GM21367 (cell line): Measurements from ENCODE around the gene CHTF8.

Experiments used
- ATAC-seq: cut with Tn5 transposase; IDR thresholded peaks from one replicate; pipeline ENCODE4 v1.9.1; 2021; ENCODE audit not compliant: unreplicated experiment

The CHTF8 gene

GRCh38 chr16:69088684-69089083 is 43.7 kb downstream of the CHTF8 start:
- ATAC-seq, result no peak

GRCh38 chr16:69087161-69087581 is 45.2 kb downstream of the CHTF8 start:
- ATAC-seq, result no peak

- no peak for ATAC-seq
These were observed 47.2 kb downstream of the CHTF8 start for GRCh38 chr16:69085032-69085695.

- ATAC-seq, result no peak
These were observed 48.1 kb downstream of the CHTF8 start for GRCh38 chr16:69084289-69084688.

GRCh38 chr16:69083306-69083941 is 49.0 kb downstream of the CHTF8 start:
- no peak for ATAC-seq

GRCh38 chr16:69079697-69080096 is 52.7 kb downstream of the CHTF8 start:
- ATAC-seq, result no peak

- no peak for ATAC-seq
These were observed 54.3 kb downstream of the CHTF8 start for GRCh38 chr16:69078073-69078472.

- no peak for ATAC-seq
These were observed 55.1 kb downstream of the CHTF8 start for GRCh38 chr16:69077251-69077650.

- ATAC-seq, result no peak
These were observed 59.1 kb downstream of the CHTF8 start for GRCh38 chr16:69073181-69073702.

GRCh38 chr16:69072640-69072974 is 59.8 kb downstream of the CHTF8 start:
- no peak for ATAC-seq

GRCh38 chr16:69071036-69071435 is 61.4 kb downstream of the CHTF8 start:
- ATAC-seq, result no peak

GRCh38 chr16:69069504-69069903 is 62.9 kb downstream of the CHTF8 start:
- no peak for ATAC-seq
